Peyer's patch (tissue), 4 donors: ENCODE results near the gene SETD4. TPM values are rescaled to one million over a fixed set of nuclear protein-coding genes. Genes with fewer than 3 reads are reported as not detected.
A peak's percentile ranks its signal among the peaks of the same experiment; 100 is the strongest.
"Not testable (repeated sequence)": the region's sequence is repeated elsewhere in the genome, so short reads cannot be mapped to it uniquely, and the experiment has no call there.

Experiments used
- DNase-seq, 3 donors: peaks; one replicate each; pipeline ENCODE4 v3.0.0-alpha.2; 2017 to 2019
- H3K27ac ChIP-seq, 4 donors: fragments of 200-600 bp; sonication (generic); one replicate each; pipeline ENCODE4 v1.5.1; 2016 to 2019
- H3K27me3 ChIP-seq, 2 donors: fragments of 200-600 bp; sonication (generic); one replicate each; pipeline ENCODE4 v1.5.1; 2019
- H3K36me3 ChIP-seq, 3 donors: fragments of 200-600 bp; sonication (generic); one replicate each; pipeline ENCODE4 v1.5.1; 2016 to 2019
- H3K4me1 ChIP-seq, 4 donors: fragments of 200-600 bp; sonication (generic); one replicate each; pipeline ENCODE4 v1.5.1; 2016 to 2019
- H3K4me3 ChIP-seq, 4 donors: fragments of 200-600 bp; sonication (generic); 1 replicate in 3 of 4; 2 replicates in 1 of 4; pipeline ENCODE4 v1.5.1; 2016 to 2019; ENCODE audit warnings: mild to moderate bottlenecking in 1 of 4
- H3K9me3 ChIP-seq, 4 donors: fragments of 200-600 bp; sonication (generic); one replicate each; pipeline ENCODE4 v1.5.1; 2016 to 2019; ENCODE audit warnings: mild to moderate bottlenecking in 1 of 4
- CTCF ChIP-seq, 6 experiments: fragments of 450-650 bp in 4 of 6; fragments of 200-600 bp in 2 of 6; sonication (generic) in 1 of 6; IDR thresholded peaks; one replicate each; pipeline ENCODE4 v1.5.1; 2017 to 2019; ENCODE audit warnings: antibody characterized with exemption in 6 of 6, mild to moderate bottlenecking in 3 of 6, moderate library complexity in 1 of 6
- POLR2A ChIP-seq, 2 donors: fragments of 450-650 bp; IDR thresholded peaks; one replicate each; pipeline ENCODE4 v1.5.1; 2017; ENCODE audit warnings: antibody characterized with exemption in 2 of 2, mild to moderate bottlenecking in 2 of 2, moderate library complexity in 2 of 2
- total RNA-seq, 4 donors: library from RNA; depleted of rRNA; stranded (reverse); fragments of >200 nt; gene quantifications; one replicate each; pipeline ENCODE4 v1.1.0, GENCODE V29; 2016

SETD4 gene
- total RNA-seq, 4 donors from 2014 or later, result 37.1 to 73.2 (median 56.0) TPM

GRCh38 chr21:36076878-36077655 lies 16.7 kb upstream of the SETD4 start:
- no peak for TF ChIP-seq POLR2A (IDR thresholded peaks at IDR 0.05)
- Histone ChIP-seq H3K27ac (peak overlapping the region in 3 of 4 donors; percentile 16 to 73 (median 60)), H3K36me3 (peaks cover 0 to 18% (median 0%) of the 10 kb centered on the region in 3 donors), H3K27me3 (no peaks in the 10 kb centered on the region), H3K4me3 (no peak overlapping the region), H3K4me1 (peaks cover 0 to 12% (median 0%) of the 10 kb centered on the region in 4 donors), H3K9me3 (no peaks in the 10 kb centered on the region)
- DNase-seq, result peak in 1 of 3 donors; percentile 76

- Histone ChIP-seq H3K9me3 (no peaks in the 10 kb centered on the region), H3K27ac (peak overlapping the region in 2 of 4 donors; percentile 16 to 60), H3K4me1 (peaks cover 0 to 19% (median 0%) of the 10 kb centered on the region in 4 donors), H3K36me3 (peaks cover 0 to 26% (median 0%) of the 10 kb centered on the region in 3 donors), H3K27me3 (no peaks in the 10 kb centered on the region), H3K4me3 (no peak overlapping the region)
- DNase-seq, result no peak
- TF ChIP-seq POLR2A (IDR thresholded peaks at IDR 0.05) (no peak), CTCF (IDR thresholded peaks at IDR 0.05) (no peak)
Measured at GRCh38 chr21:36075953-36076352, 15.6 kb upstream of the SETD4 start.

- TF ChIP-seq POLR2A (IDR thresholded peaks at IDR 0.05), result no peak
- TF ChIP-seq CTCF (IDR thresholded peaks at IDR 0.05), result no peak
- no peak overlapping the region for H3K4me3 ChIP-seq
- H3K9me3 ChIP-seq, result no peaks in the 10 kb centered on the region
- no peaks in the 10 kb centered on the region for H3K27me3 ChIP-seq
- H3K4me1 ChIP-seq, result peaks cover 0 to 19% (median 0%) of the 10 kb centered on the region in 4 donors
- DNase-seq, result no peak
- H3K27ac ChIP-seq, result peak overlapping the region in 1 of 4 donors; percentile 48
- peaks cover 0 to 26% (median 0%) of the 10 kb centered on the region in 3 donors for H3K36me3 ChIP-seq
Measured at GRCh38 chr21:36075171-36075570, 14.8 kb upstream of the SETD4 start.

- H3K4me3 ChIP-seq, result peak overlapping the region in 2 of 4 donors; percentile 19 to 91
- peaks cover 0 to 26% (median 0%) of the 10 kb centered on the region in 3 donors for H3K36me3 ChIP-seq
- peak overlapping the region in 2 of 4 donors; percentile 55 to 95 for H3K27ac ChIP-seq
- DNase-seq, H3K27me3 ChIP-seq, H3K9me3 ChIP-seq: not testable (repeated sequence)
- H3K4me1 ChIP-seq, result peaks cover 0 to 23% (median 2%) of the 10 kb centered on the region in 4 donors
Measured at GRCh38 chr21:36073911-36074310, 13.6 kb upstream of the SETD4 start.

GRCh38 chr21:36073181-36073580 lies 12.9 kb upstream of the SETD4 start:
- peaks cover 0 to 23% (median 2%) of the 10 kb centered on the region in 4 donors for H3K4me1 ChIP-seq
- TF ChIP-seq CTCF (IDR thresholded peaks at IDR 0.05) (no peak), POLR2A (IDR thresholded peaks at IDR 0.05) (no peak)
- DNase-seq, result no peak
- H3K27ac ChIP-seq, result peak overlapping the region in 3 of 4 donors; percentile 19 to 95 (median 55)
- H3K9me3 ChIP-seq, result peaks cover 0 to 3% (median 0%) of the 10 kb centered on the region in 4 donors
- H3K36me3 ChIP-seq, result peaks cover 0 to 26% (median 0%) of the 10 kb centered on the region in 3 donors
- H3K4me3 ChIP-seq, result peak overlapping the region in 2 of 4 donors; percentile 45 to 91
- no peaks in the 10 kb centered on the region for H3K27me3 ChIP-seq

- Histone ChIP-seq H3K36me3 (peaks cover 0 to 26% (median 0%) of the 10 kb centered on the region in 3 donors), H3K4me3 (peak overlapping the region in 2 of 4 donors; percentile 87 to 91), H3K9me3 (peaks cover 0 to 3% (median 0%) of the 10 kb centered on the region in 4 donors), H3K27me3 (no peaks in the 10 kb centered on the region), H3K4me1 (peaks cover 0 to 23% (median 2%) of the 10 kb centered on the region in 4 donors), H3K27ac (peak overlapping the region in 2 of 4 donors; percentile 55 to 95)
- TF ChIP-seq POLR2A (IDR thresholded peaks at IDR 0.05), result peak in 1 of 2 donors; percentile 47
- no peak for TF ChIP-seq CTCF (IDR thresholded peaks at IDR 0.05)
- no peak for DNase-seq
Measured at GRCh38 chr21:36072453-36073162, 12.3 kb upstream of the SETD4 start.
